ENCODE results near the gene SLC29A1.

DNA sequence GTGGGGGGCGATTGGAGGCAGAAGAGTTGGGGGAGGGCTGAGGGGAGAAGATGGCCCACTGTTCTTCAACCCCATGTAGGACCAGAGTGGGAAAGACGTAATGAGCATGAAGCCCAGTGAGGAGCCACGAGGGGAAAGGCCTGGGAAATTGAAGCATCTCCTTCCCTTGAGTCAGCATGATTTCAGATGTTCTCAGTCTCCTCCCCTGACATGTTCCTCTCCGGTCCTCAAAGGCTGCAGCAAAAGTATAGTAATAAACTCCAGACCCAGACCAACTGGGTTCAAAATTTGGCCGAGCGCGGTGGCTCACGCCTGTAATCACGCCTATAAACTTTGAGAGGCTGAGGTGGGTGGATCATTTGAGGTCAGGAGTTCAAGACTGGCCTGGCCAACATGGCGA, 43.9 kb downstream of the SLC29A1 start:
- no peak for TF ChIP-seq LARP7 (IDR thresholded peaks at IDR 0.05)
- TF ChIP-seq, protein P1, sequence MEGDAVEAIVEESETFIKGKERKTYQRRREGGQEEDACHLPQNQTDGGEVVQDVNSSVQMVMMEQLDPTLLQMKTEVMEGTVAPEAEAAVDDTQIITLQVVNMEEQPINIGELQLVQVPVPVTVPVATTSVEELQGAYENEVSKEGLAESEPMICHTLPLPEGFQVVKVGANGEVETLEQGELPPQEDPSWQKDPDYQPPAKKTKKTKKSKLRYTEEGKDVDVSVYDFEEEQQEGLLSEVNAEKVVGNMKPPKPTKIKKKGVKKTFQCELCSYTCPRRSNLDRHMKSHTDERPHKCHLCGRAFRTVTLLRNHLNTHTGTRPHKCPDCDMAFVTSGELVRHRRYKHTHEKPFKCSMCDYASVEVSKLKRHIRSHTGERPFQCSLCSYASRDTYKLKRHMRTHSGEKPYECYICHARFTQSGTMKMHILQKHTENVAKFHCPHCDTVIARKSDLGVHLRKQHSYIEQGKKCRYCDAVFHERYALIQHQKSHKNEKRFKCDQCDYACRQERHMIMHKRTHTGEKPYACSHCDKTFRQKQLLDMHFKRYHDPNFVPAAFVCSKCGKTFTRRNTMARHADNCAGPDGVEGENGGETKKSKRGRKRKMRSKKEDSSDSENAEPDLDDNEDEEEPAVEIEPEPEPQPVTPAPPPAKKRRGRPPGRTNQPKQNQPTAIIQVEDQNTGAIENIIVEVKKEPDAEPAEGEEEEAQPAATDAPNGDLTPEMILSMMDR (IDR thresholded peaks at IDR 0.05 in 2 of 3, conservative IDR thresholded peaks at IDR 0.05 in 1 of 3; ENCODE audit: insufficient read depth in 2 of 3, low read depth in 1 of 3, low read length in 3 of 3) = no peak
- TF ChIP-seq, protein P2, sequence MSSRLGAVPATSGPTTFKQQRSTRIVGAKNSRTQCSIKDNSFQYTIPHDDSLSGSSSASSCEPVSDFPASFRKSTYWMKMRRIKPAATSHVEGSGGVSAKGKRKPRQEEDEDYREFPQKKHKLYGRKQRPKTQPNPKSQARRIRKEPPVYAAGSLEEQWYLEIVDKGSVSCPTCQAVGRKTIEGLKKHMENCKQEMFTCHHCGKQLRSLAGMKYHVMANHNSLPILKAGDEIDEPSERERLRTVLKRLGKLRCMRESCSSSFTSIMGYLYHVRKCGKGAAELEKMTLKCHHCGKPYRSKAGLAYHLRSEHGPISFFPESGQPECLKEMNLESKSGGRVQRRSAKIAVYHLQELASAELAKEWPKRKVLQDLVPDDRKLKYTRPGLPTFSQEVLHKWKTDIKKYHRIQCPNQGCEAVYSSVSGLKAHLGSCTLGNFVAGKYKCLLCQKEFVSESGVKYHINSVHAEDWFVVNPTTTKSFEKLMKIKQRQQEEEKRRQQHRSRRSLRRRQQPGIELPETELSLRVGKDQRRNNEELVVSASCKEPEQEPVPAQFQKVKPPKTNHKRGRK (tag; IDR thresholded peaks at IDR 0.05) = no peak
- TF ChIP-seq KDM1A (IDR thresholded peaks at IDR 0.05) = no peak
- TF ChIP-seq JUND (IDR thresholded peaks at IDR 0.05; ENCODE audit: borderline replicate concordance, low read depth, low read length) = no peak
- no peak for TF ChIP-seq JUND (tag; IDR thresholded peaks at IDR 0.05; ENCODE audit: borderline replicate concordance, low read depth, low read length)
- TF ChIP-seq NFATC3 (IDR thresholded peaks at IDR 0.05) = no peak
- no peak for TF ChIP-seq POLR2A (conservative IDR thresholded peaks at IDR 0.05)
- no peak for TF ChIP-seq ZZZ3 (IDR thresholded peaks at IDR 0.05)
- no peak for TF ChIP-seq POLR2AphosphoS2 (IDR thresholded peaks at IDR 0.05; ENCODE audit: low read length)
- no peak for TF ChIP-seq SIX5 (IDR thresholded peaks at IDR 0.05; ENCODE audit: borderline replicate concordance in 1 of 2, insufficient read depth in 1 of 2, low read depth in 1 of 2, low read length in 2 of 2)
